OCI-LY3 (cell line): ENCODE results near the gene MPC2.

ENCODE experiments used
- CTCF ChIP-seq: fragments of 200-600, 300-600 bp; sonication (generic); IDR thresholded peaks from 2 replicates; pipeline ENCODE4 v1.5.1; 2014; ENCODE audit warnings: antibody characterized with exemption, low read length, low read depth
- EZH2phosphoT487 ChIP-seq: fragments of 200-600 bp; shearing (Covaris generic); IDR thresholded peaks from 2 replicates; pipeline ENCODE4 v1.6.1; 2018; ENCODE audit warnings: antibody characterized with exemption, mixed run types, low read depth

- TF ChIP-seq CTCF: no peak
- no peak for TF ChIP-seq EZH2phosphoT487
These were observed 25.5 kb downstream of the MPC2 start for GRCh38 chr1:167911413-167911812.
